Measurements from ENCODE around the gene TBC1D21.
A peak's percentile ranks its signal among the peaks of the same experiment; 100 is the strongest.

TBC1D21 gene

DNA sequence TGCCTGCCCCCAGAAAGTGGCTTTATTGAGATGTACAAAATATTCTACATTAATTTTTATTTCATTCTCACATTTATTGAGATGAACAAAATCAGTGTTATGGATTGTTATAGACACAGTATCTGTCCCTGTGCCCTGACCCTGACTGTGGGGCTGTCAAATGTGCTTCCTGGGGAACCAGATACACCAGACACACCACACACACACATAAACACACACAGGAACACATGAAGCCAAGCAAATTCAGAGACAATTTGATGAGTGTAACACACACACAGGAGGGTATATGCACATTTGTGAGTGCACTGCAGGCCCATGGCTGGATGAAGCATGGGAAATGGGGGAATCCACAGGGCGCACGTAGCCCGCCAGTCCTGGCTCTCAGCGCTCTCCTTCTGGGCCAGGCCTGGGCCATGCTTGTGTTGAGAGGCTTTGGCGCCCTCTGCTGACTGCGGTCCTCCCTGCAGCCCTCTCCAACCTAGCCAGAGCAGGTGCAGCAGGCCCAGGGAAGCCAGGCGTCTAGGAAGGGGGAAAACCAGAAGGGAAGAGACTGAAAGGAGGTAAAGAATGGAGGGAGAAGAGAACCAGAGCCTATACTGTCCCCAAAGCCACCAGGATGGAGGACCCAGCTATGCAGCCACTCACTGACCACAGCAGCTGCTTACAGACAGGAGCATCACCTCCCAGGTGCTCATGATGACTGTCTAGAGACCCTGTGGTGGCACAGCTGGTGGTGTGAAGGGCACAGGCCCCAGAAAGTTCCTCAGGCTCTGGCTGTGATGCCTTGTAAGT, 34.9 kb downstream of the TBC1D21 start:
- DNase-seq (ENCODE audit: low read depth in 2 of 2, low spot score in 1 of 2) = peak; percentile 32 to 44

DNA sequence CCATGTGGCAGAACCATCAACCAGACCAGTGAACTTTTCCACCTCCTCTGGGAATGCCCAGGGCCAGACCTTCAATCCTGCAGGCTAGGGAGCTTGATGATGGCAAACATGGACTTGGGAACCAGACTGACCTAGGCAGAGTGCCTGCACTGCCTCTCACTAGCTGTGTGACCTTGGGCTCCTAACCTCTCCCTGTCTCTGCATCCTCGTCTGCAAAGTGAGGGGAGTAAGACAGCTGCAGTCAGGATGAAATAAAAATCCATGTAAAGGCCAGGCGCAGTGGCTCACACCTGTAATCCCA, 35.4 kb downstream of the TBC1D21 start:
- DNase-seq (ENCODE audit: low read depth in 2 of 2, low spot score in 1 of 2) = no peak

DNA sequence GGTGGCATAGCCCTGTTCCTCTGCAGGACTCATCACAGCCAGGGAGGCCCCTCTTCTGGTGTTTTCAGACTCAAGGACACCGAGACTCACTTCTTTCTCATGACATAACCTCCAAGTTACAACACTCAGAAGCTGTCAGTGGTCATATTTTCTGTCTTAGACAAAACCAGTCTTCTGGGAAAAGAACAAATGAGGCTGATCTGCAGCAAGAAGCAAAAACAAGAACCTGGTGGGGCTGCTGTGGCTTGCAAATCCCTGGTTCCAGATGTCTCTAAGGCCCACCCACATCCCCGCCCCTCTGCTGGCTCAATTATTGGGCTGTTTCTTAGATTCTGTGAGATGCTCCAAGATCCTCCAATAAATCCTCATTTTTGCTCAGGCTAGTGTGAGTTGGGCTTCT, 36.3 kb downstream of the TBC1D21 start:
- DNase-seq (ENCODE audit: low read depth in 2 of 2, low spot score in 1 of 2) = no peak

DNA sequence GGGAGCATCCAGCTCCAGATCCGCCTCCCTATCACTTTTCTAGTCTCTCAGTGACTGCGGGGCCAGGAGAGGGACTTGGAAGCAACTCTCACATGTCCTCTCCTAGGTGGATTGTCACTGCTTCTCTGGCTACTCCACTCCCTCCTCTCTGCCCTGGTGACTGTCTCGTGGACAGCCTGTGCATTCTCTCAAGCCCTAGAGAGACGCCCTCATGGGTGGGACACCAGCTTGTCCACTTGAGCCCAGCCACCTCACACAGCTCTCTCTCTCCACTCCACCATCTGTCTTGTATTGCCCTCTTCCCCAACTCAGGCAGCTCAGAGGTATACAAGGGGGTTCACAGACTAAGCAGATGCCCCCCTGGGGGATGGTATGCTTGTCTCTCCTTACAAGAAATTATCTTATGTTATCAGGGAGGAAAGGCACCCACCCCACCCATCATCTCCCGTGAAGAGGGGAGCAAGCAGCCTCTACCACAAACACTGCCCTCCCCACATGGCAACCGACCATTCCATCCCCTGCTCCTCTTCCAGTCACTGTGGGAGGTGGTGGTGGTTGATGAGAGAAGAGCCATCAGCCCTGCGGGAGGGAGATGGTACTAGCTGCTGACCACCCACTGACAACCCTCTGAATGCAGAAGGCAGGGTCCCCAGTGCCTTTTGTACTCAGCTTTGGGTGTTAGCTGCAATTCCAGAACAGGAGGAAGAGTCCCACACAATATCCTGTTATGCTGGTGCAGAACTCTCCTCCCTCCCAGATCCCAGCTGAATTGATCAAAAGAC, 37.3 kb downstream of the TBC1D21 start:
- DNase-seq (ENCODE audit: low read depth in 2 of 2, low spot score in 1 of 2) = no peak

DNA sequence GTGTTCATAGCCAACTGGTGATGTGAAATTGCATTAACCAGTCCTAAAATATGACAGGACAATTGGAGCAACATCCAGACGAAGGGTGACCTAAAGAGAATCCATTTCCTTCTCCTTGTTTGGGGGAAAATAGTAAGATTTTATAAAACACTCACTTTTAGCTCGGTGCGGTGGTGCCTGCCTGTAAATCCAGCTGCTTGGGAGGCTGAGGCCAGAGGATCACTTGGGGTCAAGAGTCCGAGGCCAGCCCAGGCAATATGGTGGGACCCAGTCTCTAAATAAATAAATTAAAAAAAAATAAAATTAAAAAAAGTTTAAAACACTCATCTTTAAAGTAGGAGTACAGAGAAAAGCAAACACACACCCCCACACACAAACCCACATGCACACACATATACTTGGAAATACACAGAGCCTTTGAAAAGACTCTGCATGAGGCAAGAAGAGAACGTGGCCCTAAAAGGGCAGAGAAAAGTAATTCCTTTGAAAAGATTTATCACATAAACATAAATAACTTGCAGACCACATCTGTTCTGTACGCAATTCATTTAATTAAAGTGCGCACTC, 38.7 kb downstream of the TBC1D21 start:
- DNase-seq (ENCODE audit: low read depth in 2 of 2, low spot score in 1 of 2) = no peak

DNA sequence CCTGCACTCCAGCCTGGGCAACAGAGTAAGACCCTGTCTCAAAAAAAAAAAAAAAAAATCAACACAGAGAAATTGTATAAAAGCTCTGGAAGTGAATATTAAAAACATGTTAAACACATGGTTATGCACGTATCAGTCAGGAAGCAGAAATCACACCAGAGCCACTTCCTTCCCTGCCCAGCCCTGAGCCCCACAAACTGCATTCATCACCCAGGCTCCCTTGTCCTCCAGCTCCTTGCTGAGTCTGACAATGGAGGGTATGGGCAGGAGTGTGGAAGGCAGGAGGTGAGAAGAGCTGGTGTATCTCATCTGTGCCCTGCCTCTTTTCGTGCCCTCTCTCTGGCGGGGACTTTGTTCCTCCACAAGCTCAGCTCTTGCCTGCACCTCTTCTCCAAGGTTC, 40.8 kb downstream of the TBC1D21 start:
- no peak for DNase-seq (ENCODE audit: low read depth in 2 of 2, low spot score in 1 of 2)

DNA sequence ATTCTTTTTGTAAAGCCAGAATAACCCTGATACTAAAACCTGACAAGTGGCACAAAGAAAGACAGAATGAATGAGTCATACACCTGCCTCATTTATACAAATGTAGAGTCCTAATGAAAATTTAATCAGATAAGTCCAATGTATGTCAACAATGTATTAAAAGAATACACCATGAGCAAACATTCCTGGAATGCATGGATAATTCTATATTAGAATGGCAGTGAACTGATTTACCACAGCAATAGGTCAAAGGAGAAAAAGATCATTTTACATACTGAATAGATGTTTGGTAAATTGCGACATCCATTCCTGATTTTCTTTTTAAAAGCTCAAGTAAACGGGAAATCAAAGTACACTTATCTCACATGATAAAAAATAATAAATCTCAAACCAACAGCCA, 41.7 kb downstream of the TBC1D21 start:
- DNase-seq (ENCODE audit: low read depth in 2 of 2, low spot score in 1 of 2) = no peak

DNA sequence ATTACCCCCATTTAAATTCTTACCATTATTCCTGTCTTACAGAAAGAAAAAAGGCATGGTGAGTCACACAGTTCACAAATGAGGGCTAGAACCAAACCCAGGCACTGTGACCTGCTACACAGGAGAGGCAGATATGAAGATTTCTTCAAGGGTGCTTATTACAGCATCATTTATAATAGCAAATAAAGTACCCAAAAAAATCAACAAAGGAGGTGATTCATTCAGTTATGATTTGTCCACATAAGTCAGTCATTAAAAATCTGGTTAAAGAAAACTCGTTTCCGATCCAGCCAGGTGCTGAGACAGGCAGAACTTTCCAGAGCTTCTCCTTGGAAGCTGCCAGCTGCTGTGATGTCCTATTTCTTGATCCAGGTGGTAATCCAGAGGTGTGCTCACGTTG, 45.4 kb downstream of the TBC1D21 start:
- no peak for DNase-seq (ENCODE audit: low read depth in 2 of 2, low spot score in 1 of 2)

DNA sequence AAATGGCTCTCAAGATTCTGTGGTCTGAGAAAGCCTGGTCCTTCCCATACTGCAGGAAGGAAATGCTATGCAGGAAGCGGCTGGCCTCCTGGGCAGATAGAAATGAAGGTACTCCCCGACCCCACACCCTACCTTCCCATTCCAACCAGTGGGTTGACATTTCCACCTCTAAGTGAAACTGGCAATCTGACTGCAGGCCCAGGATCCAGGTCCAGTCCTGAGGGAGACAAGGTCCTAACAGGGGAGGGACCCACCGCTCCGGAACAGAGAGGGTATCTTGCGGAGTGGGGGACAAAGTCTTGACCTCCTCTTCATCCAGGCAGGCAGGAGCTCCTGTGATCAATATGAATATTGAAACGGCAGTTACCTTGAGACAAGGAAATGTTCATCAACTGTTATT, 46.3 kb downstream of the TBC1D21 start:
- DNase-seq (ENCODE audit: low read depth in 2 of 2, low spot score in 1 of 2) = no peak

DNA sequence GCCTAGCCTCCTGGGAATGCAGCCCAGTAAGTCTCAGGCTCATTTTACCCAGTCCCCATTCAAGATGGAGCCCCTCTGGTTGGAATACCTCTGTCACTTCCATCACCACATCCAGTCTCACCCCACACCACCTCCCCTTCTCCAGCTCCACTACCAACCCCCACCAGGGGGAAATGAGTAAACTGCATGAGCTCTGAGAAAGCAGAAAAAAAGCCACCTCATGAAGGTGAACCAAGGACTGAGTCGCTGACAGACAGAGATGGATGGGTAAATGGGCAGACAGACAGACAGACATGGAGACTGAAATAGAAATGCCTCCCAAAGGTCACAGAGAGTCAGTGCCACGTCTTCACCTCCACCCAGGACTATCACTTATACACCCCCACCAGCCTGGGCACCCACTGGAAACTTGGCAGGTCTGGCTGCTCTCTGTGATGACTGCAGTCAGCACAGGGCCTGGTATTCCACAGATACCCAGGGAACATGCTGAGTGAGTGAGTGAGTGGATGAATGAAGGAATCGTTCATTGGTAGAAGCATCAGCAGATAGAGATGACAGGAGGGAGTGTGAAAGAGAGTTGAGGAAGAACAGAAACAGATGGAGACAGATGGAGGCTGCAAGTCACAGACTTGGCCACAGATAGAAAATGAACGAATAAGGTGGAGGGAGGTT, 48.0 kb downstream of the TBC1D21 start:
- no peak for DNase-seq (ENCODE audit: low read depth in 2 of 2, low spot score in 1 of 2)

DNA sequence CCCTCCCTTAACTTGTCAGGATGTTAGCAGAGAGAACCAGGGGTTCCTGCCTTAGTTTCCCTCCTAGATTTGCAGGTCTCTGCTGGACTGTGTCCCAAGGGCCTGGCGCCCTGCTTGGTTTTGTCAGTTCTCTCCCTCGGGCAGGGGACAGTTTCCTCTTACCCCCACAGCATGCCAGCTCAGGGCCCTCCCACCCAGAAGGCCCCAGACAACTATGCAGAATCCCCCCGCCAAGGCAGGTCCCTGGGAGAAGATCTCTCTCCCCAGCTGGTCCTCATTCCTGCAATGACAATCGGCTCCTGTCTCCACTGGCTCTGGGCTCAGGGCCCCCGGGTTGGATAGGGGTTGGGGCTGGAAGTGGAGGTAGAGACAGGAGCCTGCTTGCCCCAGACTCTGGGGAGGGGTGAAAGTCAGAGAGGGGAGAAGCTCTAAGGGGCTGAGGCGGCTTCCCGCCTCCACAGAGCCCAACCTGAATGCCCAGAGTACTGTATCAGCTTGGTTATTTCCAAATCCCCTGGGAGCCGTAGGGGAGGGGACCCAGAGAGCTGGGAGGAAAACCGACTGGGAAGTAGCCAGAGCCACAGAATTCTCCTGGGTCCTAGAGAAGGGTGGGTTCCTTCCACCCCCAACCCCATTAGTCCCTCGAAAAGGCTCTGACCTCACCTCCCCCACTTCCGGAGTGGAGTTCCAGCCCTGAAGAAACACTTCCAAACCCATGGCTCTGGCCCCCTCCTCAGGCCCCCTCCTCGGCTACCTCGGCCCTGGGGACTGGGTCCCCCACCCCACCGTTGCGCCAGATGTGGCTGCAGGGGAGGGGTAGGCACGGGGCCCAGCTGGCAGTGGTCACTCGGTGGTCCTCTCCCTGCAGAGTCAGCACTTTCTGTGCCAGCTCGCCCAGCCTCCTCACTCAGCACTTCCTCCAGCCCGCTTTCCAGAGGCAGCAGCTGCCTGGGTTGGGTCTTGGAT, 49.1 kb downstream of the TBC1D21 start:
- DNase-seq (ENCODE audit: low read depth in 2 of 2, low spot score in 1 of 2) = no peak

DNA sequence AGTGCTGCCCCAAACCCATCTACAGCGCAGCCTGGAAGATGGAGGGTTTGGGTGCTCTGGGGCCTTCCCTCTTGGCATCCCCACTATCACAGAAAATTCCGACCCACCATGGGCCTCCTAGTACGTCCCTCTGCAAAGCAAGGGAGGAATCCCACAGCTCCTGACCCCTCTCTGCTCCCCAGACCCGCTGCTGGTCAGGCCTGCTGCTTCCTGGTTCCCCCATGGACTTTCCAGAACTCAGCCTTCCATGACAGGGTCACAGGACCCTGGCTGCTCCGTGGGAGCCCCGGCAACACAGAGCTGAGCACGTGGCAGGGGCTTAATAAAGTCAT, 49.8 kb downstream of the TBC1D21 start:
- no peak for DNase-seq (ENCODE audit: low read depth in 2 of 2, low spot score in 1 of 2)

DNA sequence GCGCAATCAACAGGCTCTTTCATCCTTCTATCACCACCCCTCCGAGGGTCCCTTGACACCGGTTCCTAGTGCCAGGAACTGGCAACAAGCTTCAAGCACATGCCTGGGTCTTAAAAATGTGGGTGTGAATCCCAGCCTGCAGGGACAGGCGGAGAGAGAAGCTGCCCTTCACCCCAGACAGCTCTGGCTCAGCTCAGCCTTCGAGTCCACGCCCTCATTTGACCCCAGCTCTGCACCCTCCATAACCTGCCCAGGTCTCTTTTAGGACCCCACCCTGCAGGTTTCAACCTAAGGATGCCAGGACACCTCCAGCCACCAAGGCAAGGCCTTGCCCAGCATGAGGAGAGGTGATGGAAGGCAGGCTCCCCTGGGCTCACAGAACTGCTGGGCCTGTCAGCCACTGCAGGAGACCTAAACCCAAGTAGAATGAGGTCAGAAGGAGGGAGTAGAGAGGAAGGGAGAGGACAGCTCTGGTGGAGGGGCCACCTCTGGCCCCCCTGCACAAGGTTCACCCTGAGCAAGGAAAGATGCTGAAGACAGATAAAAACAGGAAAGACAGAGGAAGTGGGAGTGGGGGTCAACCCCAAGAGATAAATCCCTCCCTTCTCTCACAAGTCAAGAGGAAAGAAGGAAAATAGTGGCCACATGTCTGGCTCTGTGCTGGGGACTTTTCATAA, 50.3 kb downstream of the TBC1D21 start:
- DNase-seq (ENCODE audit: low read depth in 2 of 2, low spot score in 1 of 2) = no peak

DNA sequence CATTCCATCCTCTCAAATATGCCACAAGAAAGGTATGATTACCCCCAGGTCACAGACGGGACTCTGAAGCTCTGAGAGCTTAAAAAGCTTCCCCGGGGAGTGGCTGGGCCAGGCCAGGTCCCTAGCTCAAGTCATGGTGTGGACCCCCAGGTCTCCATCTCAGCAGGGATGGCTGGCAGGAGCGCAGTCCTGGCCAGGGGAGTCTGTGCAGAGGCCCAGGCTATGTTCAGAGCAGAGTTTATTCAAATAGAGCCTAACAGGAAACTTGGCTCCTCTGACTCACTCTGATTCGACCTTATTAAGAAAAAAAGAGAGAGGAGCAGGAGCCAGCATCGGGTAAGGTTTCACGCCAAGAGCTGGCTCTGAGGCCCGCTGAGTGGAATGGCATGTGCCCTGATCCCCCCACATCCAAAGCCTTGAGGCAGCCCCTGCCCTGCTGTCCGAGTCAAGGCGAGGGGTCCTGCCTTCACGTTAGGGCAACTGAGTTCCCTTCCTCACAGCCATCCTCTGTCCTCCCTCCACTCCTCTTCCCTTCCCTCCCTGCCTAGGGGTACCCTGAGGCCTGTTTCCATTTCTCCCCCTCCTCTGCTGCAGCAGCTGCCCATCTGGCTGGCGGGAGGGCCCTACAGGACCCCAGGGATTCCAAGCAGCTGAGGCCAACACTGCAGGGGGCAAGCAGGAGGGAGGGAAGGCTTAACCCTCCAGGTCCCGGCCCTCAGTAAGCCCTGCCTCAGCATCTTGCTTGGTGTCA, 51.0 kb downstream of the TBC1D21 start:
- no peak for DNase-seq (ENCODE audit: low read depth in 2 of 2, low spot score in 1 of 2)

DNA sequence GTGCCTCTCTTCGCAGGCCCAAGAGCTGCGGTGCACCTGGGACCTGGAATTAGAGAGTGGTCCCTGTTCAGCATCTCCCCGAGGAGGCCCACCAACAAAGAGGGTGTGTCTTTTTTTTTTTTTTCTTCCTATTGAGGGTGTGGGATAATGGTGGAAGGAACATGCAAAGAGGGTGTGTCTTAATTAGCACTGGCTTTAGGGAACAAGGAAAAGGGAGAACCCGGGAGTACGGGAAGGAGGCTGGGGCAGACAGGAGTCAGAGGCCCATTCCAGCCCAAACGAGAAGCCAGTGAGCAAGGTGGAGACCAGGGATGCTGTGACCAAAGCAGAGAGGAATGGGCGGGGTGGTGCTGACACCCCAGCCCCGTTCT, 52.5 kb downstream of the TBC1D21 start:
- no peak for DNase-seq (ENCODE audit: low read depth in 2 of 2, low spot score in 1 of 2)

DNA sequence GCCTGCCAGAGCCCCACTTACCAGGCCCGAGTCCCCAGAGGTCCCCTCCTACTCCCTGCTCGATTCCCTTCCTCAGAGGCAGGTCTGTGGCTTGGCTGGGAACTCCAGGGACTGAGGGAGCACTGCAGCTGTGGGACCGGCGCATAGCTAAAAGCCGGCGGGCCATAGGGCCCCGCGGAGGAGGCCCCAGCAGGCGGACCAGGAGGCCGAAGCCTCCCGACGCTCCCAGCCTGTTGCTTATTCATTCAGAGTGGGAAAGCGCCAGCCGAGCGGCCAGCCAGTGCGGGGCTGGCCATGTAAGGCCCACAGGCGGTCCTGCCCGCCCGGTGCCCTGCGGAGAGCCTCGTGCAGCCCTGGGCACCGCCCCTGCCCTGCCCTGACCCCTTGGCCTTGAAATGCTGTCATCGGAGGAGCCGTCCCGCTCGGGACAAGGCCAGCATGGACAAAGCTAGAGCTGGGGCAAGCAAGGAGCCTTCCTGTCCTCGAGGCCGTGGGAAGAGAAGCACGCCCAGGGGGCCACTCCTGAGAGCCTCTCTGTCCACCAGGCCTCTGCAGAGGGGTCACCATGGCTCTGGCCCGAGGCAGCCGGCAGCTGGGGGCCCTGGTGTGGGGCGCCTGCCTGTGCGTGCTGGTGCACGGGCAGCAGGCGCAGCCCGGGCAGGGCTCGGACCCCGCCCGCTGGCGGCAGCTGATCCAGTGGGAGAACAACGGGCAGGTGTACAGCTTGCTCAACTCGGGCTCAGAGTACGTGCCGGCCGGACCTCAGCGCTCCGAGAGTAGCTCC, 53.0 kb downstream of the TBC1D21 start, which contains the start of gene LOXL1:
LOXL1 (plus strand) TSS at position 244 of the 784 bp plus-strand sequence; CDS start at position 566, 322 bp downstream.
- DNase-seq (ENCODE audit: low read depth in 2 of 2, low spot score in 1 of 2) = no peak

DNA sequence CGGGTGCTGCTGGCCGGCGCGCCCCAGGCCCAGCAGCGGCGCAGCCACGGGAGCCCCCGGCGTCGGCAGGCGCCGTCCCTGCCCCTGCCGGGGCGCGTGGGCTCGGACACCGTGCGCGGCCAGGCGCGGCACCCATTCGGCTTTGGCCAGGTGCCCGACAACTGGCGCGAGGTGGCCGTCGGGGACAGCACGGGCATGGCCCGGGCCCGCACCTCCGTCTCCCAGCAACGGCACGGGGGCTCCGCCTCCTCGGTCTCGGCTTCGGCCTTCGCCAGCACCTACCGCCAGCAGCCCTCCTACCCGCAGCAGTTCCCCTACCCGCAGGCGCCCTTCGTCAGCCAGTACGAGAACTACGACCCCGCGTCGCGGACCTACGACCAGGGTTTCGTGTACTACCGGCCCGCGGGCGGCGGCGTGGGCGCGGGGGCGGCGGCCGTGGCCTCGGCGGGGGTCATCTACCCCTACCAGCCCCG, 53.7 kb downstream of the TBC1D21 start:
- DNase-seq (ENCODE audit: low read depth in 2 of 2, low spot score in 1 of 2) = no peak

DNA sequence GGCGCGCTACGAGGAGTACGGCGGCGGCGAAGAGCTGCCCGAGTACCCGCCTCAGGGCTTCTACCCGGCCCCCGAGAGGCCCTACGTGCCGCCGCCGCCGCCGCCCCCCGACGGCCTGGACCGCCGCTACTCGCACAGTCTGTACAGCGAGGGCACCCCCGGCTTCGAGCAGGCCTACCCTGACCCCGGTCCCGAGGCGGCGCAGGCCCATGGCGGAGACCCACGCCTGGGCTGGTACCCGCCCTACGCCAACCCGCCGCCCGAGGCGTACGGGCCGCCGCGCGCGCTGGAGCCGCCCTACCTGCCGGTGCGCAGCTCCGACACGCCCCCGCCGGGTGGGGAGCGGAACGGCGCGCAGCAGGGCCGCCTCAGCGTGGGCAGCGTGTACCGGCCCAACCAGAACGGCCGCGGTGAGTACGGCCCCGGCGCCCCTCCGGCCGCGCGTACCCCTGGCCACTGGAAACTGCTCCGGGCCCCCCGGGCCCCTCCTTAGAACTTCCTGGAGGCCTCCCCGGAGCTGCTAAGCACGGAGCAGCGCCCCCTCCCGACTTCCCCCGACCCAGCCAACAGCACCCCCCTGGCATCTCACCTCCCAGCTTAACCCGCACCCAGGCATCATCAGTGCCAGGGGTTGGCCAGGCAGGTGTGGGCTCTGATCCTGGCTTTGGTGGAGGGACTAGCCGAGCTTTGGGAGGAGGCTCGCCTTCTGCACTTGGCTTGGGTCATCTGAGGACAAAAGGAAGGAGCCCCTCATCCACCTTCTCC, 54.3 kb downstream of the TBC1D21 start:
- peak; percentile 34 to 53 for DNase-seq (ENCODE audit: low read depth in 2 of 2, low spot score in 1 of 2)
